Measurements from ENCODE around the gene SMPD3.

SMPD3 gene

GRCh38 chr16:68372806-68373205, 75.5 kb downstream of the SMPD3 start:
- TF ChIP-seq SIN3A (IDR thresholded peaks at IDR 0.05; ENCODE audit: borderline replicate concordance, insufficient read depth, low read length) (no peak), FOXP2 (optimal IDR thresholded peaks at IDR 0.05; ENCODE audit: borderline replicate concordance, extremely low read depth, extremely low read length, insufficient read depth) (no peak)

DNA sequence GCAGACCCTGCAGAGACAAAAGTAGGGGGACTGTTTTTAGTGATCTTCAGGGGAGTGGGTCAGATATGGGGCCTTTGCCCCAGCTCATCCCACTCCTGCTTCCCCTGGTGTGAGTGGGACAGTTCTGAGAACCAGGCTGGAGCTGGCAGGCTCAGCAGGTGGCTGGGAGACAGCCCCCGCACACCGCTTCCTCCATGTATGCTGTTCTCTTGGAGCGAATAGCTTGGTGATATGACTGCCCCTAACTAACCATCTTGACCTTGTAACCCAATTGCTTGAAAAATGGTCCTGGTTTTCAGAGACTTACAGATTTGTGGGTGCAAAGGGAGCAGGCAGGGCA, 76.0 kb downstream of the SMPD3 start:
- no peak for TF ChIP-seq FOXP2 (optimal IDR thresholded peaks at IDR 0.05; ENCODE audit: borderline replicate concordance, extremely low read depth, extremely low read length, insufficient read depth)

- TF ChIP-seq TAF1 (IDR thresholded peaks at IDR 0.05; ENCODE audit: borderline replicate concordance, insufficient read depth, low read length) (no peak), POLR2AphosphoS5 (IDR thresholded peaks at IDR 0.05; ENCODE audit: low read depth, low read length) (no peak), REST (IDR thresholded peaks at IDR 0.05; ENCODE audit: insufficient read depth in 1 of 2, low read depth in 2 of 2, low read length in 2 of 2) (no peak), SIN3A (IDR thresholded peaks at IDR 0.05; ENCODE audit: borderline replicate concordance, insufficient read depth, low read length) (no peak), FOXP2 (optimal IDR thresholded peaks at IDR 0.05; ENCODE audit: borderline replicate concordance, extremely low read depth, extremely low read length, insufficient read depth) (no peak)
Observed at GRCh38 chr16:68371706-68372380, 76.5 kb downstream of the SMPD3 start.

GRCh38 chr16:68371276-68371651, 77.0 kb downstream of the SMPD3 start:
- TF ChIP-seq POLR2AphosphoS5 (IDR thresholded peaks at IDR 0.05; ENCODE audit: low read depth, low read length), result no peak

DNA sequence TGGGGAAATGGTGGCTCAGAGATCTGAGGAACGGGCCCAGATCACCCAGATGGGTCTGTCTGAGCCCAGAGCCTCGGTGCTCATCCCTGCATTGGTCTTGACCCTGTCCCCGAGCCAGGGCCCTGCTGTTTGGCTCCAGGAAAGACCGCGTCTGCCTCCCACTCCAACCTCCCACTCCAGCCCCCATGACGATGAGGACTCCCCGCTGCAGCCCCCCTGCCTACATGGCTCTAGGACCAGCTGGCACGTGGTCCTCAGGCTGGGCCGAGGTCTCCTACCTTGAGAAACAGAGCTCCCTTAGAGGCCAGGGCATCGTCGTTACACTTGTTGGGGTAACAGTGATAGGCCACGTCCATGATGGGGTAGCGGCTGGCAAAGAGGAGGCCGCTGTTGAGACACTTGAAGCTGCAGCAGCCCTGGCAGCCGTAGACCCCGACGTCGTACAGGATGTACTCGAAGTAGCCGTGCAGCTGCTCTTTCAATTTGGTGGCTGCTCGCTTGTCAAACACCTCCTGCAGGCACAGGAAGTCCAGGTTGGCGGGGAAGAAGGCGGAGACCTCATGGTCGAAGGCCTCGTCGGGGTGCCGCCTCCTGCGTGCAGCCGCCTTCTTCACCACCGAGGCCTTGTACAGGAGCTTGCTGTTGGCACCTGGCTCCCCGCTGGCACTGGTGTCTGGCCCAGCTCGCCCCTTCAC, 77.6 kb downstream of the SMPD3 start:
- TF ChIP-seq TAF1 (IDR thresholded peaks at IDR 0.05; ENCODE audit: borderline replicate concordance, insufficient read depth, low read length) (no peak), FOXP2 (optimal IDR thresholded peaks at IDR 0.05; ENCODE audit: borderline replicate concordance, extremely low read depth, extremely low read length, insufficient read depth) (no peak), POLR2AphosphoS5 (IDR thresholded peaks at IDR 0.05; ENCODE audit: low read depth, low read length) (no peak), REST (IDR thresholded peaks at IDR 0.05; ENCODE audit: insufficient read depth in 1 of 2, low read depth in 2 of 2, low read length in 2 of 2) (no peak), SIN3A (IDR thresholded peaks at IDR 0.05; ENCODE audit: borderline replicate concordance, insufficient read depth, low read length) (no peak)

GRCh38 chr16:68369697-68370580, 78.4 kb downstream of the SMPD3 start:
- TF ChIP-seq TAF1 (IDR thresholded peaks at IDR 0.05; ENCODE audit: borderline replicate concordance, insufficient read depth, low read length) (no peak), POLR2AphosphoS5 (IDR thresholded peaks at IDR 0.05; ENCODE audit: low read depth, low read length) (no peak), REST (IDR thresholded peaks at IDR 0.05; ENCODE audit: insufficient read depth in 1 of 2, low read depth in 2 of 2, low read length in 2 of 2) (no peak), FOXP2 (optimal IDR thresholded peaks at IDR 0.05; ENCODE audit: borderline replicate concordance, extremely low read depth, extremely low read length, insufficient read depth) (no peak), SIN3A (IDR thresholded peaks at IDR 0.05; ENCODE audit: borderline replicate concordance, insufficient read depth, low read length) (no peak)
